GM21360 (cell line): ENCODE results near the gene KRTAP10-6.
"Not testable (repeated sequence)": the region's sequence is repeated elsewhere in the genome, so short reads cannot be mapped to it uniquely, and the experiment has no call there.

Experiments used
- ATAC-seq: cut with Tn5 transposase; IDR thresholded peaks from one replicate; pipeline ENCODE4 v1.9.1; 2021; ENCODE audit warnings: mild to moderate bottlenecking, moderate library complexity; ENCODE audit not compliant: unreplicated experiment

The KRTAP10-6 gene

DNA sequence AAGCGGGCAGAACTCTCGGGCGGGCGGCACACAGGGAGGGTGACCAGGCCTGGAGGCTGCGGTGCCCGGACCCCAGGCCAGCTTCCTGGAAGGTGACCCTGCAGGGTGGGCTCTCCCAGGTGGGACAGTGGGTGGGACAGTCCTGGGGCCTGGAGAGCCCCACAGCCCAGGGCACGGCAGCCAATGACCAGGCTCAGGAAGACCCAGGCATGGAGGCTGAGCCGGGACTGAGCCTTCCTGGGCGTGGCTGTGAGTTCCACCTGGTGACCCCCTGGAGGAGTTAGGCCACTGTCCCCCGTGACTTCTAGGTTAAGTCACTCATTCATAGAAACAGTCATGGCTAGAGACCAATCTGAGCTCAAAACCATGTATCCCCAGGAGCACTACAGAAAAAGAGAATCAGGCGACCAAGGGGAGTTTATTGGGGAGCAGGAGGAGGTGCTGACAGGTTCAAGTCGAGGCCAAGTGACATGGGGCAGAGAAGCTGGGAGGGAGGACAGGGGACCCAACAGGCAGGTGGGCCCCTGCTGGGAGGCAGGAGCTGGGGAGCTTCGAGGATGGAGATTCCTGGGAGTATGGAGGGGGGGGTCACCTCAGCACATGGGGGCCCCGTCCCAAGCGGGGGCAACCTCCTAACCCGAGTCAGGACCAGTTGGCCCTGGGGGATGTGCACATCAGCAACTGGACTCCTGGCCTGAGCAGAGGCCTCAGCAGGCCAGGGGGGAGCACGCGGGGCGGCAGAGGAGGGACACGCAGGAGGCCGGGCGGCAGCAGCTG, 13.1 kb downstream of the KRTAP10-6 start:
- no peak for ATAC-seq

DNA sequence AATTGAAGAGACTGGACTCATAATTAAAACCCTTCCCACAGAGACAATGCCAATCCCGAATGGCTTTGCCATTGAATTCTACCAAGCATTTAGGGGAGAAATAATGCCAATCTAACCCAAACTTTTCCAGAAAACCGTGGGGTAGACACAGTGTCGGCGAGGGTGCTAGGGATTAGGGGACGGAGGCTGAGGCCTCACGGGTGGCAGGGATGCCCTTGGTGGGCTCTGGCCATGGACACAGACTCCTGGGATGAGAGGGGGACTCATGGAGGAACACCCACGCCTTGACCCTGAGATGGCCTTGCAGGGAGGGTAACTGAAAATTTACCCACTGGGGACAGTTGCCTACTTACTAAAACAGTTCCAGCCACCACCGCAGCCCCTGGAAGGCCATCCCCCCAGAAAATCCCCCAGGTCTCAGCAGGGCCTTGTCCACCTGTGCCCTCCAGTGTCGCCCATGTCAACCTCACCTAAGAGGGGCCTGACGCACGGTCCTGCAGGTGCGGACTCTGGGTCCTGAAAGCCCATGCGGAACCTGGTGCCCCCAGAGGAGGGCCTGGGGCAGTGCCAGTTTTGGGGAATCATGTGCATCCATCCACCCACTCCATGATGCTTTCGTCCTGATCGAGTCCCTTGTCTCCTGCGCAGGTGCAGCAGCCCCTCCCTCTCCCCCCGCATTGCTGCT, 13.8 kb downstream of the KRTAP10-6 start:
- ATAC-seq: no peak

DNA sequence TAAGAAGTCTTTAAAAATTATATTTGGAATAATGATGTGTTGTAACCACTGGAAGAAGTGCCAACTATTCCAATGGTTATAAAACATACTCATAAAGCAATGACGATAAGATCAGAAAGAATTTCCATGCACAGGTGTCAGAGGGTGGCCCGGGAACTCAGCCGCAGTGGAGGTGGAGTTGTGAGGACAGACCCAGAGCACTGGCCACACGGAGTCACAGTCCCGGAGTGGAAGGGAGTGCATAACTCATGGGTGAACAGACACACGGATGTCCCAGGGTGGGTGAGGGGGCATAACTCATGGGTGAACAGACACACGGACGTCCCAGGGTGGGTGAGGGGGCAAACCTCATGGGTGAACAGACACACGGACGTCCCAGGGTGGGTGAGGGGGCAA, 16.3 kb downstream of the KRTAP10-6 start:
- no peak for ATAC-seq

DNA sequence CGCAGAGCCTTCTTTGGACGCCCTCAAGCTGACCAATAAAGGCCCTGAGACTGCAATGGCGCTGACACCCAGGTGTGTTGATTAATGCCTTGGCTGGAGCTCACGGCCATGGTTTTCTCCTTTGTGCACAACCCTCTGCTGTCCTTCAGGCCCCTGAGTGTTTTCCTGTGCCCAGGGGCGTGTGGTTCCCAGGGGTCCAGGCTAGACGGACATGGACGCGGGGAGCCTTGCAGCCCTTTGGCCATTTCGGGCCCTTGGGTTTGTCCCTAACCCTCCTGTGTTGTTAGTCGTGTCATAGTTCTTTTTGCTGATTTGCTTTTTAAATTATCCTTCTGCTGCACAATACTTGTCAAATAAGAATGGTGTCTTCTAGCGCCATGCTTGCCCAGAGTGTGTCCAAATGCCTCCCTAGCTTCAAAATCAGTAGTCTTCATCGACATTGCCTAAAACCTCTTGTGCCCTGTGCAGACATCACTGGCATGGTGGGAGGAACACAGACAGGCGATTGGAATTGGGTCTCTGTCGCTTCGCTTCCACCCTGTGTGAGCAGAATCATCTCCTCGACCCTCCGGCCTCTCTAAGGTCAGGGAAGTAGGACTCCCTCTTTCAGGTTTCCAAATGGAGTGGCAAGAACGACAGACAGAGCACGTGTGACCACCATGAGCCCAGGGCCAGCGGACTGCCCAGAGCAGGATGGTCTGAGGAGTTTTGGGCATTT, 16.8 kb downstream of the KRTAP10-6 start:
- no peak for ATAC-seq

DNA sequence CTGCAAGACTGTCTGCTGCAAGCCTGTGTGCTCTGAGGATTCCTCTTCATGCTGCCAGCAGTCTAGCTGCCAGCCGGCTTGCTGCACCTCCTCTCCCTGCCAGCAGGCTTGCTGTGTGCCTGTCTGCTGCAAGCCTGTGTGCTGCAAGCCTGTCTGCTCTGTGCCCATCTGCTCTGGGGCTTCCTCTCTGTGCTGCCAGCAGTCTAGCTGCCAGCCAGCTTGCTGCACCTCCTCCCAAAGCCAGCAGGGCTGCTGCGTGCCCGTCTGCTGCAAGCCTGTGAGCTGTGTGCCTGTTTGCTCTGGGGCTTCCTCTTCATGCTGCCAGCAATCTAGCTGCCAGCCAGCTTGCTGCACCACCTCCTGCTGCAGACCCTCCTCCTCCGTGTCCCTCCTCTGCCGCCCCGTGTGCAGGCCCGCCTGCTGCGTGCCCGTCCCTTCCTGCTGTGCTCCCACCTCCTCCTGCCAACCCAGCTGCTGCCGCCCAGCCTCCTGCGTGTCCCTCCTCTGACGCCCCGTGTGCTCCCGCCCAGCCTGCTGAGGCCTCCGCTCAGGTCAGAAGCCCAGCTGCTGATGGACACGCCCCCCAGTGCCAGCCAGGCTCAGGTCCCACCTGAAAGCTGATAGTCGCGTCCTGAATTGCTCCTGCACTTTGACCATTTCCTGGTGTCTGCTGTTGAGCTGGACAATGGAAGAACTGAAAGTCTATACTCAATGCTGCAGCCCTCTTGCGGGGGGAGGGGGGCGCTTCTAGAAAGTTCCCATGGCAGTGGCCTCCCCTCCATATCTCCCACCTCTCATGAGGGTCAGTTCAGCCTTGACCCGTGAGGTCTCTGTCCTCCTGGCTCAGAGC, 17.6 kb downstream of the KRTAP10-6 start:
- ATAC-seq: no peak

DNA sequence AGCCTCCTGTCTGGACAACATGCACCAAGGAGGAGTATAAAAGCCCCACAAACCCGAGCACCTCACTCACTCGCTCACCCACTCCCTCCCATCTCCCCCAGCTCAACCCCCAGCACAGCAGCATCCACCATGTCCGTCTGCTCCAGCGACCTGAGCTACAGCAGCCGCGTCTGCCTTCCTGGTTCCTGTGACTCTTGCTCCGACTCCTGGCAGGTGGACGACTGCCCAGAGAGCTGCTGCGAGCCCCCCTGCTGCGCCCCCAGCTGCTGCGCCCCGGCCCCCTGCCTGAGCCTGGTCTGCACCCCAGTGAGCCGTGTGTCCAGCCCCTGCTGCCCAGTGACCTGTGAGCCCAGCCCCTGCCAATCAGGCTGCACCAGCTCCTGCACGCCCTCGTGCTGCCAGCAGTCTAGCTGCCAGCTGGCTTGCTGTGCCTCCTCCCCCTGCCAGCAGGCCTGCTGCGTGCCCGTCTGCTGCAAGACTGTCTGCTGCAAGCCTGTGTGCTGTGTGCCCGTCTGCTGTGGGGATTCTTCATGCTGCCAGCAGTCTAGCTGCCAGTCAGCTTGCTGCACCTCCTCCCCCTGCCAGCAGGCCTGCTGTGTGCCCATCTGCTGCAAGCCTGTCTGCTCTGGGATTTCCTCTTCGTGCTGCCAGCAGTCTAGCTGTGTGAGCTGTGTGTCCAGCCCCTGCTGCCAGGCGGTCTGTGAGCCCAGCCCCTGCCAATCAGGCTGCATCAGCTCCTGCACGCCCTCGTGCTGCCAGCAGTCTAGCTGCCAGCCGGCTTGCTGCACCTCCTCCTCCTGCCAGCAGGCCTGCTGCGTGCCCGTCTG, 18.5 kb downstream of the KRTAP10-6 start, which contains the start of gene KRTAP10-4:
TSS of gene KRTAP10-4 (plus strand) at position 100 of the 827 bp plus-strand sequence. CDS start at position 130, 30 bp downstream.
- not testable (repeated sequence) for ATAC-seq

DNA sequence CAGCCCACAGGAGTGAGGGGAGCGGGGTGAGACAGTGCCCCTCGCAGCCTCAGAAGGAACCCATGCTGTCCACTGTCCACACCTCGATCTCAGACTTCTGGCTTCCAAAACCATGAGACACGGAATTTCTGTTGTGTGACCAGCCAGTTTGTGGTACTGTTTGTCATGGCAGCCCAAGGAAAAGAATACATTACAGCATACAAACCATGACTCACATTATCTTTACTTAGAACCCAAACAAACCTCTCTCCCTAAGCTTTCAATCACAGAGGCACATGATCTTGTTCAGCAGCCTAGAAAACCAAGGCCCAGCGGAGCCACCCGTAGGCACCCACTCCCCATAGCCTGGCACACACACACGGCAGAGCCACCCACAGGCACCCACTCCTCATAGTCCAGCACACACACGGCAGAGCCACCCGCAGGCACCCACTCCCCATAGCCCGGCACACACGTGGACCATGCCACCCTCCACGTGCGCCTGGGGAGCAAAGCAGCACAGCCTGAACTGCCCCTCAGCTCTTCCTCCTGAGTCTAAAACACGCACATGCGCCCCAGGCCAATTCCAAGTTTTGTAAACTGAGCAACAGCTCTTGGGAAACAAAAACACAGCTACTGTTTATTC, 19.2 kb downstream of the KRTAP10-6 start:
- ATAC-seq: no peak

DNA sequence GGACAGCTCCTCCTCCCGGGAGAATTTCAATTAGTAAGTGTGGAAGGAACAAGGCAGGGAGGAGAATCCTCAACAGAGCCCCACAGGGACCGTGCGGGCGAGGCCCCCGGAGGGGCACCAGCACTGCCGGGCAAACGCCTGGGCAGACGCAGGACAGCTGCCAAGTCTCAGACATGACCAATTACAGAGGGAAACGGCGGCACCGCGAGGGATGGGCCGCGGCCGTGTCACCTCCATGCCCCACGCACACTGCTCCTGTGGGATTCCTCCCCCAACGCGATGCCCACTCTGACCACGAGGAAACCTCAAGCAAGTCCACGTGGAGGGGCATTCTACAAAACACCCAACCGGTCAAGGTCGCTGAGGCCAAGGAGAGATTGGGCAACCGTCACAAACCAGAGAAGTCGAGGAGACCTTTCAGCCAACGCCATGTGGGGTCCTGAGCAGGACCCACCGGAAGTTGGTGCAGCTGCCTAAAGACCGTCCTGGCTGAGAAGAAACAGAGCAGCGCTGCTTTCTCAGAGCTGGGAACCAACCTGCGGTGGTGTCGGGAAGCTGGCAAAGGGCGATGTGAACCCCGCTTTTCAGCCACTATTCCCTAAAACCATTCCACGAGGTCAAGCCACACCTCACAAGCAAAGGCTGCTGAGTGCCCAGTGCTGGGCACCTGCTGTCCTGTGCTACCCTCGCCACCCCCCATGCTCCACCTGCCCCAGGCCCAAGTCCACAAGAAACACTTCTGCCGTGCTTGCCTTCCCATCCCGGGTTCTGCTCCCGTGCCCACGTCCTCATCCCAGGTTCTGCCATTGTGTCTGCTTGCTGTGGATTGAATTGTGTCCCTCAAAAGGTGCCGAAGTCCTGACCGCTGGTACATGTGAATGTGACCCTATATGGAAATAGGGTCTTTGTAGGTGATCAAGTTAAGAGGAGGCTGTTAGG, 20.2 kb downstream of the KRTAP10-6 start:
- no peak for ATAC-seq

DNA sequence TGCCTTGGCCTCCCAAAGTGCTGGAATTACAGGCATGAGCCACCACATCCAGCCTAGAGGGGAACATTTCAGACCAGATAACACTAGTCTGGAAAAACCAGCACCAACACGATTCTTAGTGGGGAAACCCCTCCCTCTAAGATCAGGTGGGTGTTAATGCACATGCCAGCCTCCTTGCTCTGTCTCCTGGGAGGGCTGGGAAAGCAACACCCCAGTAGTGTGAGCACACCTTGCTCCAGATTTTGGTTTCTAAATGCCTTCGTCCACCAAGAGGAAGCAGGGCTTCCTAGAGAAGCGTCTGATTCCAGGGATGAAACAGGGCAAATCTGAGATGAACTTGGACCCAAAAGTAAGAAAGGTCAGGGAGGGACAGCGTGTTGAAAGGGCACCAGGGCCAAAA, 21.0 kb downstream of the KRTAP10-6 start:
- ATAC-seq: no peak

DNA sequence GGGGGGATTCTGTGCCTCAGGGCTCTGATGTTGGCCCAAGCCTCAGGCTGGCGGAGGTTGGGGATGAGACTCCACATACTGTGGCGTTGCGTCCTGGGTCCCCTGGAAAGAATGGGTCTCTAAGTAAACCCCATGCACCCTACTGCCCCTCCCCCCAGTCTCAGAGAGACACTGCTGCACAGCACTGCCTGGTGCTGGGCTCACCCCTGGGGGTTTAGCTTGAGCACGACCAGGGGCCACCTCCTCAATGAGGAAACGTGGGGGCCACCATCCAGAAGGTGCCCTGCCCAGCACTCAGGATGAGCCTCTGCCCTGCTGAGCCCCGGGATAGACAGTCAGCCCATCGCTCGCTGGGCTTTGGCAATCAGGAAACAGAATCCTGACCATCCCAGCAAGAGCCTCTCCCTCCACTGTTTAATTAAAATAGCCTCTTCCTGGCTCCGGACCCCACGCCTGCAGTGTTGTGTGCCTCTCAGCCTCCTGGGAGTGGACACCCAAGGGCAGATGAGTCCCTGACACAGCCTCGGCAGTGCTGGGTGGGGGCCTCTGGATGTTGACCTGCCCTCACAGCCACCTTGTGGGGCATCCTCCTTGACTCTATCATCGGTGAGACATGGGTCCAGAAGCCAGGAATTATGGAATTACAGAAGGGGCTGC, 22.3 kb downstream of the KRTAP10-6 start:
- ATAC-seq: no peak

DNA sequence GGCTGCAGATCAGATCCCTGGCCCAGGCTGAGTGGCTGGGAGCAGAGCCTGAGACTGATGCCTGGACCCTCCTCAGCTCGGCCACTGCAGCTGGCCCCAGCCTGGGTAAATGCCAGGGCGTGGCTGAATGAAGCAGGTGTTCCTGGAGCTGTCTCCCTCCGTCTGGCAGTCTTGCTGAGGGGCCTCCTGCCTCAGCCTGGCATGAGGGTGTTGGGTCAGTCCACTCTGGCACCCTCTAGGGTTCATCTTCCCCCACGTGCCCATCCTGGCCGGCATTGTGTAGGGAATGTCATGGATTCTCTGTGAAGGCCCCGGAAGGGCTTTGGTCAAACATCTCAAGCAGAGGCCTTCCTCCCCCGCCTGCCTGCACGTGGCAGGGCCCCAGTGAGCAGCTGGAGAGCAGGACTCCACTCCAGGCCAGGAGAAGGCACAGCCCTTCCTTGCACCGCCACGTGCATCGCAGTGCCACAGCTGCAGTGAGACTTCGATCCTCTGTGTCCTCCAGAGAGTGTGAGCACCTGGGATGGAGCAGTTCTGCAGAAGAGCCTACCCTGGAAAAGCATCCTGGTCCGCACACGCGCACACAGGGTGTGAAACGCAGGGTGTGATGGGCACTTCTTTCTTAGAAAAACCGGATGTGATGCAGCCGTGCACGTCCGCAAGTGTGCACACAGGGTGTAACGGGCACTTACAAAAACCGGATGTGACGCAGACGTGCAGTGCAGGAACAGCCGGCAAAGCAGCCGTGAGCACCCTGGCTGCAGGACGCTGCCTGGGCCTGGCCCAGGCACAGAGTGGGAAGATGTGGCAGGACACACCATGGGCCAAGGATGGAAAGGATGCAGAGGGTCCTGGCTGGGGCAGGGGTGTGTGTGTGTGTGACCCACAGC, 23.4 kb downstream of the KRTAP10-6 start:
- no peak for ATAC-seq

DNA sequence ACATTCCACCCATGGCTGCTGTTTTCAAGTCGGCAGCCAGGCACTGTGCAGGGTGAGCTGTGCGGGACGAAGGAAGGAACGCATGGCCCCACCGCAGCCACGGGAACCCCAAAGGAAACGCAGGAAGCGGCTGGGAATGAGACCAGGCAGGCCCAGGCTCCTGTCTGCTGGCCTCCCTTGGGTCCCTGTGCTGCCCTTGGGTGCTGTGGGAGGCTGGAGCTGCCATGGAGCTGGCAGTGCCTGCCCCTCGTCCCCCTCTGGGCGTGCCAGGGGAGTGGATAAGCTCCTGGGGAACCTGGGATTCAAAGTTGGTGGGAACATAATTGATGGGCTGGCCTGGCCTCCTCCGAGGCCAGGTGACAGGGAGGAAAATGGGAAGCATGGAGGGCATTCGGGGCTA, 24.0 kb downstream of the KRTAP10-6 start:
- no peak for ATAC-seq

DNA sequence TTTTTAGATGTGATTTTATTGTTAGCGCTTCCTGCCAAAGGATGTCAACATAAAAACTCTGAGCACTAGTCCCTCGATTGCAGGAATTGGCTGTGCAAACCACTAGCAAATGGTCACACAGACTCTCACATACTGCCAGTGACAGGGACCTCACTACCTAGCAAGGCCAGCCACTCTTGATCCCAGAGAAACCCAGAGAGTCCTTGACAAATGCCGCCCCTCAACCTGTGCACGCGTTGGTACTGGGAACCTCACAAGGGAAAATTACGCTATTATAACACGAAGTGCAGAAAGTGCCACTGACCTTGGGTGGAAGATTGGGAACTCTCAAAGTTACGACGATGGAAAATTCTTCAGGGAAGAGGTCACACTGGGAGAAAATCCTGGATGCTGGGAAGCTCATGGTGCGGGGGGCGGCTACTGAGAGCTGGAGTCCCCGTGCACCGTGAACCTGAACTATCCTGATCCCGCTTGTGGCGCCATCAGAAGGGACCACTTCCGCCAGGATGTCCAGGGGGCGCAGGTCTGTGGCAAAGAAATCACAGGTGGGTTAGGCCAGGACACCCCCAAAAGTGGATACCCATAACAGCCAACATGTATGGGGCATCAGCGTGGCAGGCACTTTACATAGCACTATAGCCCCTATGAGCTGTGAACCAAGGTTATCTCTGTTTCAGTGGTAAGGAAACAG, 24.7 kb downstream of the KRTAP10-6 start:
- ATAC-seq: no peak

DNA sequence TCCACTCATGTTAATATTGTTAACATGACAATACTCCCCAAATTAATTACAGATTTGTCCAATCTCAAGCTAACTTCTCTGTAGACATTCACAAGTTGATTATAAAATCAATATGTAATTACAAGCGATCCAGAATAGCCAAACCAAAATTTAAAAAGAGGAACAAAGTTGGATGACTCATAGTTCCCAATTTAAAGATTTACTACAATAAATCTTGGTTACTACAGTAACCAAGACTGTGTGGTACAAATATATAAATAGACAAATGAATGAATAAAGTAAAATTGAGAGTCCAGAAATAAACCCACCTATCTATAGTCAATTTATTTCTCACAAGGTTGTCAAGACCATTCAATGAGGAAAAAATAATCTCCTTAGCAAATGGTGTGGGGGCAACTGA, 25.9 kb downstream of the KRTAP10-6 start:
- no peak for ATAC-seq

DNA sequence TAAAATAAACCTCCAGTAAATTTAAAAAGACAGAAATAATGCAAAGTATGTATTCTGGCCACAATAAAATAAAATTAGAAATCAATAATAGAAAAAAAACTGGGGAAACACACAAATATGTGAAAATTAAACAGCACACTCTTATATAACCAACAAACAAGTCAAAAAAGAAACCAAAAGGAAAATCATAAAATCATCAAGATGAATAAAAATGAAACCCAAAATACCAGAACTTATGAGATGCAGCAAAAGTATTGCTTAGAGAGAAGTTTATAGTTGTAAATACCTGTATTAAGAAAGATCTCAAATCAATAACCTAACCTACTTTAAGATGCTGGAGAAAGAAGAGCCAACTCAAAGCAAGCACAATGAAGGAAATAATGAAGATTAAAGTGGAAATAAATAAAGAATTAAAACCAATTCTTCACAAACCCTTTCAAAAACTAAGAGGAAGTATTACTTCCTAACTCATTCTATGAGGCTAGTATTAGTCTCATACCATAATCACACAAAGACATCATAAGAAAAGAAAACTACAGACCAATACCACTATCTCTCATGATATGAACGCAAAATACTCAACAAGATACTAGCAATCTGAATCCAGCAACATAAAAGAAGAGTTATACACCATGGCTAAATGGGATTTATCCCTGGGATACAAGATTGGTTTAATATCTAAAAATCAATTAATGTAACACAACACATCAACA, 27.3 kb downstream of the KRTAP10-6 start:
- no peak for ATAC-seq

DNA sequence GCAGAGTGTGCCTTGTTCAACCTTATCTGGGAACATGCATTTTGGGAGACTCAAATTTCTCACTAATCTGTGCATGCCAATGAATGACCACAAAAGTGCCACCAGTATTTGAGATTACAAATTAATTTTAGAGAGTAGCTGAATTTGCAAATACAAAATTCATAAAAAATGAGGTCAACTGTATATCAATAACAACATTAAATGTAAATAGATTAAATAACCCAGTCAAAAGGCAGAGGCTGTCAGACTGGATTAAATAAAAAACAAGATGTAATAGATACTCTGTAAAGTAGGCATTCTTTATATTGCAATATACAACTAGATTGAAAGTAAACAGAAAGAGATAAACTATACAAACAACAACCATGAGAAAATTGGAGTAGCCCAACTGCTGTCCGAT, 28.2 kb downstream of the KRTAP10-6 start:
- ATAC-seq: no peak
